GM19438 (cell line): ENCODE measurements around the gene ADORA3.

Experiments
- ATAC-seq: cut with Tn5 transposase; IDR thresholded peaks from one replicate; pipeline ENCODE4 v1.9.1; 2021; ENCODE audit warnings: low read depth; ENCODE audit not compliant: unreplicated experiment

The ADORA3 gene

GRCh38 chr1:111476761-111477309 is 26.6 kb downstream of the ADORA3 start:
- peak; percentile 82 for ATAC-seq

GRCh38 chr1:111476214-111476613 is 27.2 kb downstream of the ADORA3 start:
- ATAC-seq: no peak

- ATAC-seq: no peak
Measured at GRCh38 chr1:111475701-111476100, 27.7 kb downstream of the ADORA3 start.

GRCh38 chr1:111474521-111474920 is 28.9 kb downstream of the ADORA3 start:
- no peak for ATAC-seq

- no peak for ATAC-seq
Measured at GRCh38 chr1:111474106-111474505, 29.3 kb downstream of the ADORA3 start.

GRCh38 chr1:111471538-111471937 is 31.9 kb downstream of the ADORA3 start:
- no peak for ATAC-seq

GRCh38 chr1:111471012-111471411 is 32.4 kb downstream of the ADORA3 start:
- ATAC-seq: no peak

GRCh38 chr1:111470596-111470995 is 32.8 kb downstream of the ADORA3 start:
- no peak for ATAC-seq

- ATAC-seq: no peak
Measured at GRCh38 chr1:111469539-111469938, 33.9 kb downstream of the ADORA3 start.

GRCh38 chr1:111468717-111469100 is 34.7 kb downstream of the ADORA3 start:
- ATAC-seq: no peak

GRCh38 chr1:111467865-111468716 is 35.3 kb downstream of the ADORA3 start:
- ATAC-seq: no peak

GRCh38 chr1:111466480-111466879 is 37.0 kb downstream of the ADORA3 start:
- ATAC-seq: no peak

GRCh38 chr1:111465754-111466153 is 37.7 kb downstream of the ADORA3 start:
- ATAC-seq: no peak

GRCh38 chr1:111463029-111463683 is 40.3 kb downstream of the ADORA3 start:
- ATAC-seq: no peak

- ATAC-seq: no peak
Measured at GRCh38 chr1:111462370-111463028, 40.9 kb downstream of the ADORA3 start.

GRCh38 chr1:111461765-111462164 is 41.7 kb downstream of the ADORA3 start:
- ATAC-seq: no peak

- no peak for ATAC-seq
Measured at GRCh38 chr1:111455642-111456031, 47.8 kb downstream of the ADORA3 start.

GRCh38 chr1:111454859-111455641 is 48.4 kb downstream of the ADORA3 start:
- ATAC-seq: no peak

- ATAC-seq: no peak
Measured at GRCh38 chr1:111453706-111454105, 49.7 kb downstream of the ADORA3 start.

- ATAC-seq: no peak
Measured at GRCh38 chr1:111452581-111452980, 50.9 kb downstream of the ADORA3 start.
